Prostate gland (tissue), 2 donors: ENCODE data around the gene HMOX1. TPM values are rescaled to one million over a fixed set of nuclear protein-coding genes. Genes with fewer than 3 reads are reported as not detected.

ENCODE experiments used
- DNase-seq: peaks from one replicate; pipeline ENCODE4 v3.0.0-alpha.2; 2019; ENCODE audit warnings: low spot score
- H3K27ac ChIP-seq, 2 donors: fragments of 200-600 bp; sonication (generic); 2 replicates each; pipeline ENCODE4 v1.5.1; 2017 to 2019
- H3K27me3 ChIP-seq: fragments of 200-600 bp; sonication (generic); replicated peaks from 2 replicates; pipeline ENCODE4 v1.5.1; 2019; ENCODE audit not compliant: insufficient read depth
- H3K36me3 ChIP-seq, 2 donors: fragments of 200-600 bp; sonication (generic); 1 replicate in 1 of 2; 2 replicates in 1 of 2; pipeline versions ENCODE4 v1.5.1 to v1.8.1; 2017 to 2019
- H3K4me1 ChIP-seq: fragments of 200-600 bp; sonication (generic); replicated peaks from 2 replicates; pipeline ENCODE4 v1.5.1; 2019
- H3K4me3 ChIP-seq, 2 donors: fragments of 200-600 bp; sonication (generic); 2 replicates each; pipeline ENCODE4 v1.5.1; 2017 to 2019
- H3K9me3 ChIP-seq: fragments of 200-600 bp; sonication (generic); 2 replicates; pipeline ENCODE4 v1.5.1; 2017
- POLR2A ChIP-seq: fragments of 450-650 bp; IDR thresholded peaks from one replicate; pipeline ENCODE4 v1.6.1; 2016; ENCODE audit warnings: antibody characterized with exemption, mild to moderate bottlenecking
- POLR2AphosphoS5 ChIP-seq: sonication (generic); formaldehyde crosslinking; IDR thresholded peaks from one replicate; pipeline ENCODE4 v1.6.1; 2017; ENCODE audit warnings: antibody characterized with exemption
- WGBS: methylation state at CpG from one replicate; pipeline ENCODE4 v1.1.5; 2018; 5-methylcytosine and 5-hydroxymethylcytosine counted together
- intact Hi-C: fragments of 100-400 bp; cut with DNase I; formaldehyde crosslinking; loops from one replicate; pipeline ENCODE4 v1.14.2; 2022
- total RNA-seq, 2 donors: library from RNA; depleted of rRNA; stranded (reverse); fragments of >200 nt; gene quantifications; one replicate each; pipeline ENCODE4 v1.1.0, GENCODE V29; 2016
- TF ChIP-seq, protein P1 (sequence below), 4 experiments: fragments of 200-600 bp in 2 of 4; fragments of 450-650 bp in 2 of 4; sonication (generic) in 2 of 4; IDR thresholded peaks; 1 replicate in 3 of 4; 2 replicates in 1 of 4; pipeline ENCODE4 v1.5.1; 2016 to 2019; ENCODE audit warnings: antibody characterized with exemption in 4 of 4, mild to moderate bottlenecking in 2 of 4, moderate library complexity in 2 of 4

Gene HMOX1
- total RNA-seq, 2 donors from 2014 or later: 3.5 to 31.5 TPM

GRCh38 chr22:35342390-35342789, 38.5 kb upstream of the HMOX1 start:
- no peak overlapping the region for H3K27ac ChIP-seq
- no peaks in the 10 kb centered on the region for H3K27me3 ChIP-seq
- no peaks in the 10 kb centered on the region for H3K4me1 ChIP-seq
- TF ChIP-seq, protein P1, sequence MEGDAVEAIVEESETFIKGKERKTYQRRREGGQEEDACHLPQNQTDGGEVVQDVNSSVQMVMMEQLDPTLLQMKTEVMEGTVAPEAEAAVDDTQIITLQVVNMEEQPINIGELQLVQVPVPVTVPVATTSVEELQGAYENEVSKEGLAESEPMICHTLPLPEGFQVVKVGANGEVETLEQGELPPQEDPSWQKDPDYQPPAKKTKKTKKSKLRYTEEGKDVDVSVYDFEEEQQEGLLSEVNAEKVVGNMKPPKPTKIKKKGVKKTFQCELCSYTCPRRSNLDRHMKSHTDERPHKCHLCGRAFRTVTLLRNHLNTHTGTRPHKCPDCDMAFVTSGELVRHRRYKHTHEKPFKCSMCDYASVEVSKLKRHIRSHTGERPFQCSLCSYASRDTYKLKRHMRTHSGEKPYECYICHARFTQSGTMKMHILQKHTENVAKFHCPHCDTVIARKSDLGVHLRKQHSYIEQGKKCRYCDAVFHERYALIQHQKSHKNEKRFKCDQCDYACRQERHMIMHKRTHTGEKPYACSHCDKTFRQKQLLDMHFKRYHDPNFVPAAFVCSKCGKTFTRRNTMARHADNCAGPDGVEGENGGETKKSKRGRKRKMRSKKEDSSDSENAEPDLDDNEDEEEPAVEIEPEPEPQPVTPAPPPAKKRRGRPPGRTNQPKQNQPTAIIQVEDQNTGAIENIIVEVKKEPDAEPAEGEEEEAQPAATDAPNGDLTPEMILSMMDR (IDR thresholded peaks at IDR 0.05): no peak
- TF ChIP-seq POLR2AphosphoS5: no peak
- DNase-seq: no peak
- intact Hi-C loops: no loop called here
- no peaks in the 10 kb centered on the region for H3K9me3 ChIP-seq
- peaks cover 7 to 17% of the 10 kb centered on the region in 2 donors for H3K36me3 ChIP-seq
- H3K4me3 ChIP-seq: no peak overlapping the region
- 95% methylated on average over 4 of the region's 4 CpGs for WGBS

DNA sequence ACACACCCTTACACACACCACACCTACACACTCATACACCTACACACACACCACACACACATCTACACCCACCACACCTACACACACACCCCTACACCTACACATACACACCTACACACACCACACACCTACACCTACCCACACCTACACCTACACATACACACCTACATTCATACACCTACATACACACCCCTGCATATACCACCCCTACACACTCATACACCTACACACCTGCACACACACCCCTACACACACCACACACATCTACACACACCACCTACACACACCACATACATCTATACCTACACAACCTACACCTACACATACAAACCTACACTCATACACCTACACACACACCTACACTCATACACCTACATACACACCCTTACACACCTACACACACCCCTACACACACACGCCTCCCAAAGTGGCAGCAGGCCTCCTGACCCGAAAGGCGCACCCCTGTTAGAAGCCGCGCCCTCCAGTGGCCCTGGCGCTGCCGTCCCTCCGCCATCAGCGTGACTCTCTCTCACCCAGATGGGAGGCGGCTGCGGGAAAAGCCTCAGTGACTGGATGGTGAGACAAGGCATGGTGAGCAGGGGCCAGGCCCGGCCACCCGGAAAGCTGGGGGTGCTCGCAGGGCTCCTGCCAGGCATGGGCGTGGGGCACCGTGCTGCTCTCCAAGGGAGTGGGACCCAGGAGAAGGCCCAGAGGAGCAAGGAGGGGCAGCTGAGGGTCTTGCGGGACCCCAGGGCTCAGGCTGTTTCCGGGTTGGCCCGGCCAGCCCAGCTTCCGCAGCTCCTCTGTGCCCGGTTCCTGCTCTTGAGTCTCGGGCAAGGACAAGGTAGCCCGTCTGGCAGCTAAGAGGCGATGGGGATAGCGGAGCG, 37.0 kb upstream of the HMOX1 start:
- no peaks in the 10 kb centered on the region for H3K4me1 ChIP-seq
- no peaks in the 10 kb centered on the region for H3K9me3 ChIP-seq
- H3K27ac ChIP-seq: no peak overlapping the region
- TF ChIP-seq POLR2AphosphoS5 (no peak), POLR2A (no peak)
- TF ChIP-seq, protein P1 (IDR thresholded peaks at IDR 0.05): no peak
- WGBS: 96% methylated on average over 26 of the region's 26 CpGs
- no peak for DNase-seq
- H3K4me3 ChIP-seq: no peak overlapping the region
- peaks cover 1 to 9% of the 10 kb centered on the region in 2 donors for H3K36me3 ChIP-seq
- intact Hi-C loops: no loop called here
- H3K27me3 ChIP-seq: no peaks in the 10 kb centered on the region

DNA sequence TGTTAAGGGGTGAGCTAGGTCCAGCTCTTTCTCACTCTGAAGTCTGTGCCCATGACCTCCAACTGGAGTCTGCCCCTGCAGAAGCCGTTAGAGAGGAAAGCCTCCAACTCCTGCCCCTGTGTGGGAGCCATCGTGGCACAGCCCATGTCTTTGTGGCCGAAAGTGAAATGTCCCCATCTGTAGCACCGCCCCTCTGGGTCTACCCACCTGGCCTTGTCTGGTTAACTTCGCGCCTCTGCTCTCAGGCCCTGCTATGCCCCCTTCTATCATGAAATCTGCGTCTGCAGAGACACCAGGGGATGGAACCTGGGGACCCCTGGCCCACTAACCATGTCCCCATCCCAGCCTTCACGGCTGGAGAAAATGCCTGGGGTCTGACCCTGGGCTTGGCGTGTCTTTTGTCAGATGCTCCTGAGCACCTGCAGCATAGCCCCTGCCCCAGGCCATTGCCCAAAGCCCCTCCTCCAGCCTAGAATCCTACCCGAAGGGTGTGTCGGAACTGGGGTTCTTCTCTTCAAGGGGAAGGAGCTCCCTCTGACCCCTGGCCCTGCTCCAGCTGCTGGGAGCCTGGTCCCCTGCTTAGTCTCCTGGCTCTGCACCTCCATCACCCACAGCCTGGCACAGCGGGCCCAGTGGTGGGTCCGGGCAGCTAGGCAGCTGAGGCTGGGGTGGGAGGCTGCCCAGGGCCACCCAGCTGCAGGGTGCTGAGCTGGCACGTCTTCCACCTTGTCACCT, 35.8 kb upstream of the HMOX1 start:
- Histone ChIP-seq H3K4me3 (no peak overlapping the region), H3K9me3 (no peaks in the 10 kb centered on the region), H3K27ac (no peak overlapping the region), H3K36me3 (peaks cover 0 to 9% of the 10 kb centered on the region in 2 donors), H3K27me3 (no peaks in the 10 kb centered on the region), H3K4me1 (no peaks in the 10 kb centered on the region)
- no peak for TF ChIP-seq POLR2AphosphoS5
- no peak for DNase-seq
- WGBS: 88% methylated on average over 14 of the region's 14 CpGs
- intact Hi-C loops: no loop called here

DNA sequence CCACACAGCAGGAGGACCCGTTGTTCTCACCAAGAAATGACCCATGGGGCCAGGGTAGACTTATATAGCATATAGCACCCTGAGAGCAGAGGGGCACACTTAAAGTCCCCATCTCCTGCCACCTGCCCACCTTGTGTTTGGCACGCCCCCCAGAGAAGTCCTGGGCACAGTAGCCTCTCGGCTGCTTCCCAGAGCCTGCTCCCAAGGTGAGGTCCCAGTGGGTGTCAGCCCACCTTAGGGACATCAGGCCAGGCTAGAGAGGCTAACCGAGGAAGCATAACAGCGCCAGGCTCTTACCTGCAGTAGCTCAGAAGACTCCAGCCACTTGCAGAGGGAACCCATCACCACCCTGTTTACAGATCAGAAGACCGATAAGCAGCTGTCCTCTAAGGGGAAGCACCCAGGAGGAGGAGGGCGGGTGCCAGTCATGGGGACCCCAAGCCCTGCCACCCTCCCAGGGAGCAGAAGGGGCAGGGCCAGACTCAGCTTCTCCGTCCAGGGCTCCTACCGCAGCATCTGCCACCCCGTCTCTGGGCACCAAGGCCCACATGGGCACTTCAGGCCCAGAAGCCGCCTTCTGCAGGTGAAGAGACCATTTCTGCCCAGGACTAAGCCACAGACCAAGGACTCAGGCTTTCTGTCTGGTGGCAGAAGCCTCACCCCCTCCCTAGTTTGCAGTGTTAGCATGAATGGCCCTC, 34.9 kb upstream of the HMOX1 start:
- intact Hi-C loops: no loop called here
- WGBS: 89% methylated on average over 11 of the region's 11 CpGs

More for the DNA sequence above, 34.9 kb upstream of the HMOX1 start:
- Histone ChIP-seq H3K27me3 (no peaks in the 10 kb centered on the region), H3K27ac (no peak overlapping the region), H3K4me3 (no peak overlapping the region), H3K4me1 (no peaks in the 10 kb centered on the region), H3K9me3 (no peaks in the 10 kb centered on the region), H3K36me3 (peaks cover 0 to 3% of the 10 kb centered on the region in 2 donors)
- TF ChIP-seq POLR2AphosphoS5 (no peak), POLR2A (no peak)
- TF ChIP-seq, protein P1 (IDR thresholded peaks at IDR 0.05): no peak
- DNase-seq: no peak
